Measurements from ENCODE around the gene PCBP2.

DNA sequence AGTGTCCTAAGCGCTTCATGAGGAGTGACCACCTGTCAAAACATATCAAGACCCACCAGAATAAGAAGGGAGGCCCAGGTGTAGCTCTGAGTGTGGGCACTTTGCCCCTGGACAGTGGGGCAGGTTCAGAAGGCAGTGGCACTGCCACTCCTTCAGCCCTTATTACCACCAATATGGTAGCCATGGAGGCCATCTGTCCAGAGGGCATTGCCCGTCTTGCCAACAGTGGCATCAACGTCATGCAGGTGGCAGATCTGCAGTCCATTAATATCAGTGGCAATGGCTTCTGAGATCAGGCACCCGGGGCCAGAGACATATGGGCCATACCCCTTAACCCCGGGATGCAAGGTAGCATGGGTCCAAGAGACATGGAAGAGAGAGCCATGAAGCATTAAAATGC is 41.0 kb upstream of the PCBP2 start:
- TF ChIP-seq, protein P1, sequence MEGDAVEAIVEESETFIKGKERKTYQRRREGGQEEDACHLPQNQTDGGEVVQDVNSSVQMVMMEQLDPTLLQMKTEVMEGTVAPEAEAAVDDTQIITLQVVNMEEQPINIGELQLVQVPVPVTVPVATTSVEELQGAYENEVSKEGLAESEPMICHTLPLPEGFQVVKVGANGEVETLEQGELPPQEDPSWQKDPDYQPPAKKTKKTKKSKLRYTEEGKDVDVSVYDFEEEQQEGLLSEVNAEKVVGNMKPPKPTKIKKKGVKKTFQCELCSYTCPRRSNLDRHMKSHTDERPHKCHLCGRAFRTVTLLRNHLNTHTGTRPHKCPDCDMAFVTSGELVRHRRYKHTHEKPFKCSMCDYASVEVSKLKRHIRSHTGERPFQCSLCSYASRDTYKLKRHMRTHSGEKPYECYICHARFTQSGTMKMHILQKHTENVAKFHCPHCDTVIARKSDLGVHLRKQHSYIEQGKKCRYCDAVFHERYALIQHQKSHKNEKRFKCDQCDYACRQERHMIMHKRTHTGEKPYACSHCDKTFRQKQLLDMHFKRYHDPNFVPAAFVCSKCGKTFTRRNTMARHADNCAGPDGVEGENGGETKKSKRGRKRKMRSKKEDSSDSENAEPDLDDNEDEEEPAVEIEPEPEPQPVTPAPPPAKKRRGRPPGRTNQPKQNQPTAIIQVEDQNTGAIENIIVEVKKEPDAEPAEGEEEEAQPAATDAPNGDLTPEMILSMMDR (IDR thresholded peaks at IDR 0.05; ENCODE audit: poor library complexity, severe bottlenecking) = no peak
- TF ChIP-seq POLR2AphosphoS5 (IDR thresholded peaks at IDR 0.05) (no peak), SMC3 (conservative IDR thresholded peaks at IDR 0.05; ENCODE audit: poor library complexity) (no peak), EZH2 (IDR thresholded peaks at IDR 0.05; ENCODE audit: borderline replicate concordance, insufficient read depth, low read length, poor library complexity, severe bottlenecking) (no peak), EP300 (conservative IDR thresholded peaks at IDR 0.05; ENCODE audit: poor library complexity, severe bottlenecking) (no peak), TAF1 (IDR thresholded peaks at IDR 0.05; ENCODE audit: low read depth) (no peak), RAD21 (conservative IDR thresholded peaks at IDR 0.05) (no peak), MXI1 (conservative IDR thresholded peaks at IDR 0.05; ENCODE audit: poor library complexity, severe bottlenecking) (no peak)
- TF ChIP-seq, protein P2, sequence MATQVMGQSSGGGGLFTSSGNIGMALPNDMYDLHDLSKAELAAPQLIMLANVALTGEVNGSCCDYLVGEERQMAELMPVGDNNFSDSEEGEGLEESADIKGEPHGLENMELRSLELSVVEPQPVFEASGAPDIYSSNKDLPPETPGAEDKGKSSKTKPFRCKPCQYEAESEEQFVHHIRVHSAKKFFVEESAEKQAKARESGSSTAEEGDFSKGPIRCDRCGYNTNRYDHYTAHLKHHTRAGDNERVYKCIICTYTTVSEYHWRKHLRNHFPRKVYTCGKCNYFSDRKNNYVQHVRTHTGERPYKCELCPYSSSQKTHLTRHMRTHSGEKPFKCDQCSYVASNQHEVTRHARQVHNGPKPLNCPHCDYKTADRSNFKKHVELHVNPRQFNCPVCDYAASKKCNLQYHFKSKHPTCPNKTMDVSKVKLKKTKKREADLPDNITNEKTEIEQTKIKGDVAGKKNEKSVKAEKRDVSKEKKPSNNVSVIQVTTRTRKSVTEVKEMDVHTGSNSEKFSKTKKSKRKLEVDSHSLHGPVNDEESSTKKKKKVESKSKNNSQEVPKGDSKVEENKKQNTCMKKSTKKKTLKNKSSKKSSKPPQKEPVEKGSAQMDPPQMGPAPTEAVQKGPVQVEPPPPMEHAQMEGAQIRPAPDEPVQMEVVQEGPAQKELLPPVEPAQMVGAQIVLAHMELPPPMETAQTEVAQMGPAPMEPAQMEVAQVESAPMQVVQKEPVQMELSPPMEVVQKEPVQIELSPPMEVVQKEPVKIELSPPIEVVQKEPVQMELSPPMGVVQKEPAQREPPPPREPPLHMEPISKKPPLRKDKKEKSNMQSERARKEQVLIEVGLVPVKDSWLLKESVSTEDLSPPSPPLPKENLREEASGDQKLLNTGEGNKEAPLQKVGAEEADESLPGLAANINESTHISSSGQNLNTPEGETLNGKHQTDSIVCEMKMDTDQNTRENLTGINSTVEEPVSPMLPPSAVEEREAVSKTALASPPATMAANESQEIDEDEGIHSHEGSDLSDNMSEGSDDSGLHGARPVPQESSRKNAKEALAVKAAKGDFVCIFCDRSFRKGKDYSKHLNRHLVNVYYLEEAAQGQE (IDR thresholded peaks at IDR 0.05; ENCODE audit: borderline replicate concordance) = no peak
